GM21515 (cell line): Measurements from ENCODE around the gene PIK3CB.
"Not testable (repeated sequence)": the region's sequence is repeated elsewhere in the genome, so short reads cannot be mapped to it uniquely, and the experiment has no call there.

Experiments
- ATAC-seq: cut with Tn5 transposase; IDR thresholded peaks from one replicate; pipeline ENCODE4 v1.9.1; 2021; ENCODE audit not compliant: unreplicated experiment

PIK3CB gene

GRCh38 chr3:138625707-138626365, 208.9 kb downstream of the PIK3CB start:
- ATAC-seq, result no peak

GRCh38 chr3:138624518-138624917, 210.2 kb downstream of the PIK3CB start:
- ATAC-seq, result no peak

DNA sequence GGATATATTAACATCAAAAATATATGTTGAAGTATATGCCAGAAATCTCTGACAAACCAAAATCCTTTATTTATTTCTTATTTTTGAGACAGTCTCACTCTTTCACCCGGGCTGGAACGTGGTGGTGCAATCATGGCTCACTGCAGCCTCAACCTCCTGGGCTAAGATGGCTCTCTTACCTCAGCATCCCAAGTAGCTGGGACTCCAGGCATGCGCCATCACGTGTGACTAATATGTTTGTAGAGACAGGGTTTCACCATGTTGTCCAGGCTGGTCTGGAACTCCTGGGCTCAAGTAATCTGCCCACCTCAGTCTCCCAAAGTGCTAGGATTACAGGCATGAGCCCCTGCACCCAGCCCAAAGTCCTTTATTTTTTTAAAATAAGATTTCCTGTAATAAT, 214.3 kb downstream of the PIK3CB start:
- ATAC-seq, result no peak

- ATAC-seq, result no peak
Measured at GRCh38 chr3:138615462-138615861, 219.3 kb downstream of the PIK3CB start.

DNA sequence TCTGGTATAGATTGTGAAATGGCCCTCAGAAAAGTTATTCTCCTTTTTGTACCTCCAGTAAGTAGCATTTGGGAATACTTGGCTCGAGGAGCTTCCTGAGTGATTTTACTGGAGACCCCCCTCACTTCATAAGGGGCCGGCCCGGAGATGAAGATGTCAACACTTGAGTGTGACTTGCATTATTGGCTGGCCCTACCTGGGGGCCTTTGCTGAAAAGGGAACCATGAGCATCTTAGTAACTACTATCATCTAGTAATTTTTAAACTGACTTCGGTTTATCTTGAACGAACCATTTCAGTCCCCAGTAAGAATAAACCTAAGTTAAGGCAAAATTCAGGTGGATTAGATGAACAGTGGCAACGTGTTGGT, 224.8 kb downstream of the PIK3CB start:
- no peak for ATAC-seq

DNA sequence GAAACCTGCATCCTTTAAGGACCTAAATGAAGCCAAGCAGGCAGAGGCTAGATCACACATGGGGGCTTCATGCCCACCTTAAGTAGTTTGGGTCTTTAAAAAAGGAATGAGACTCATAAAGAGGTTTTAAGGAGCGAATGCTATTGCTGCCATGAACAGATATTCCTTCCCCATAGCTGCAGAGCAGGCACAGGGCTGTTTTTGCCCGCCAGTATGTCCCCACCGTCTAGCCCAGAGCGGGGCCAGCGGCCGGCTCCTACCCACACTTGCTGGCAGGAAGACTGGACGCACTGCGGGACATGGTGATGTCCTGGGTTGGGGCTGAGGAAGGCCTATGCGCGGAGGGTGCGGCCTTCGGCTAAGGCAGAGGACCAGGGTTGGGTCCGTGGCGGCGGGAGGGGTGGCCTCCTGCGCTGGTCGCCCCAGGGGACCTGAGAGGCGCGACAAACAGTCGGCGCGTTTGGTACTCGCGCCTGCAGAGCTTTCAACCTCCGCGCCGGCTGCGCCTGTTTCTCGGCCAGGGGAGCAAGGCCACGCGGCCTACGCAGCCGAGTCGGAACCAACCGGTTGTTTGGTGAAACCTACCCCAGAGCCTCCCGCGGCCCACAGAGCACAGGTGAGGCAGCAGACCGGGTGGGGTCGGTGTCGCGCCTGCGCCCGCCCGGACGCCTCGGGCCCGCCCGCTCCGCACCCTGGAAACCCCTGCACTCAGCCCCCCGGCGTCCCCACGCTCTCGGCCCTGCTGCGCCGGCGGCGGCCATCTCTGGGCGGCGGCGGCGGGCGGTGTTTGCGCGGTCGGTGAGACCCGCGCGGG, 226.2 kb downstream of the PIK3CB start, which contains the start of gene FAIM:
FAIM (plus strand) TSS at position 450 of the 814 bp plus-strand sequence. CDS start 10,956 bp downstream, outside the sequence.
- ATAC-seq, result peak; percentile 70

DNA sequence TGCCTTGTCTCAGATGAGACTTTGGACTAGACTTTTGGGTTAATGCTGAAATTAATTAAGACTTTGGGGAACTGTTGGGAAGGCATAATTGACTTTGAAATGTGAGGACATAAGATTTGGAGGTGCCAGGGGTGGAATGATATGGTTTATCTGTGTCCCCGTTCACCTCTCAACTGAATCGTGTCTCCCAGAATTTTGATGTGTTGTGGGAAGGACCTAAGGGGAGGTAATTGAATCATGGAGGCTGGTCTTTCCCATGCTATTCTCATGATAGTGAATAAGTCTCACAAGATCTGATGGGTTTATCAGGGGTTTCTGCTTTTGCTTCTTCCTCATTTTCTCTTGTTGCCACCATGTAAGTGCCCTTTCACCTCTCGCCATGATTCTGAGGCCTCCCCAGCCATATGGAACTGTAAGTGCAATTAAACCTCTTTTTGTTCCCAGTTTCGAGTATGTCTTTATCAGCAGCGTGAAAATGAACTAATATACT, 230.6 kb downstream of the PIK3CB start:
- not testable (repeated sequence) for ATAC-seq
